ENCODE measurements around the gene BTK.
"Not testable (repeated sequence)": the region's sequence is repeated elsewhere in the genome, so short reads cannot be mapped to it uniquely, and the experiment has no call there.

Gene BTK

GRCh38 chrX:101337776-101338271, 48.2 kb downstream of the BTK start:
- no peak for DNase-seq (ENCODE audit: low spot score)

- DNase-seq (ENCODE audit: low spot score): not testable (repeated sequence)
Measured at GRCh38 chrX:101334310-101334709, 51.7 kb downstream of the BTK start.

- DNase-seq (ENCODE audit: low spot score): not testable (repeated sequence)
Measured at GRCh38 chrX:101326600-101326999, 59.4 kb downstream of the BTK start.

GRCh38 chrX:101303790-101304189, 82.2 kb downstream of the BTK start:
- DNase-seq (ENCODE audit: low spot score): no peak
